ENCODE measurements around the gene PLSCR1.

- TF ChIP-seq, protein P1, sequence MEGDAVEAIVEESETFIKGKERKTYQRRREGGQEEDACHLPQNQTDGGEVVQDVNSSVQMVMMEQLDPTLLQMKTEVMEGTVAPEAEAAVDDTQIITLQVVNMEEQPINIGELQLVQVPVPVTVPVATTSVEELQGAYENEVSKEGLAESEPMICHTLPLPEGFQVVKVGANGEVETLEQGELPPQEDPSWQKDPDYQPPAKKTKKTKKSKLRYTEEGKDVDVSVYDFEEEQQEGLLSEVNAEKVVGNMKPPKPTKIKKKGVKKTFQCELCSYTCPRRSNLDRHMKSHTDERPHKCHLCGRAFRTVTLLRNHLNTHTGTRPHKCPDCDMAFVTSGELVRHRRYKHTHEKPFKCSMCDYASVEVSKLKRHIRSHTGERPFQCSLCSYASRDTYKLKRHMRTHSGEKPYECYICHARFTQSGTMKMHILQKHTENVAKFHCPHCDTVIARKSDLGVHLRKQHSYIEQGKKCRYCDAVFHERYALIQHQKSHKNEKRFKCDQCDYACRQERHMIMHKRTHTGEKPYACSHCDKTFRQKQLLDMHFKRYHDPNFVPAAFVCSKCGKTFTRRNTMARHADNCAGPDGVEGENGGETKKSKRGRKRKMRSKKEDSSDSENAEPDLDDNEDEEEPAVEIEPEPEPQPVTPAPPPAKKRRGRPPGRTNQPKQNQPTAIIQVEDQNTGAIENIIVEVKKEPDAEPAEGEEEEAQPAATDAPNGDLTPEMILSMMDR (IDR thresholded peaks at IDR 0.05): peak; percentile 88
- TF ChIP-seq RFX5 (IDR thresholded peaks at IDR 0.05) (no peak), E2F6 (IDR thresholded peaks at IDR 0.05; ENCODE audit: borderline replicate concordance, low read depth) (no peak), SMC3 (IDR thresholded peaks at IDR 0.05) (peak; percentile 73), EP300 (IDR thresholded peaks at IDR 0.05) (no peak), POLR2A (IDR thresholded peaks at IDR 0.05; ENCODE audit: low read length) (no peak), JUN (IDR thresholded peaks at IDR 0.05) (no peak), CHD4 (IDR thresholded peaks at IDR 0.05; ENCODE audit: borderline replicate concordance) (no peak), RARB (CRISPR knock-in tag; IDR thresholded peaks at IDR 0.05) (no peak)
- TF ChIP-seq, protein P2, sequence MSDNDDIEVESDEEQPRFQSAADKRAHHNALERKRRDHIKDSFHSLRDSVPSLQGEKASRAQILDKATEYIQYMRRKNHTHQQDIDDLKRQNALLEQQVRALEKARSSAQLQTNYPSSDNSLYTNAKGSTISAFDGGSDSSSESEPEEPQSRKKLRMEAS (IDR thresholded peaks at IDR 0.05): no peak
These were observed 45.6 kb upstream of the PLSCR1 start for GRCh38 chr3:146589899-146590508.

Measured in A549 (cell line).